ELR (cell line): ENCODE data around the gene HS3ST5.
"Not testable (repeated sequence)": the region's sequence is repeated elsewhere in the genome, so short reads cannot be mapped to it uniquely, and the experiment has no call there.

ENCODE experiments used
- DNase-seq: peaks from one replicate; pipeline ENCODE4 v3.0.0-alpha.2; 2015; ENCODE audit warnings: low read depth

HS3ST5 gene

DNA sequence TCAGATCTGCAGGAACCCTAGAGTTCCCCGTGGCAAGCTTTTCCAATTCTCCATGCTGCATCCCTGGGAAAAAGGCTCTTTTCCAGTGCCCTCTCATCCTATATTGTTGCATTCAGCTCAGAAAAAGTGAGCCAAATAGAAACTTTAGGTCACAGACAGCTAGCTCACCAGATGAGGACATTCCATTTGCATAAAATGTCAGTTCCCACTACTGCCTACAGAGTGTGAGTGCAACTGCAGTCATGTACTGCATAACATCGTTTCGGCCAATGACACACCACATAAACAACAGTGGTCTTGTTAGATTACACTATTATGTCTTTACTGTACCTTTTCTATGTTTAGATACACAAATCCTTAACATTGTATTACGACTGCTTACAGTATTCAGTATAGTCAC, 8.6 kb downstream of the HS3ST5 start:
- DNase-seq, result no peak

DNA sequence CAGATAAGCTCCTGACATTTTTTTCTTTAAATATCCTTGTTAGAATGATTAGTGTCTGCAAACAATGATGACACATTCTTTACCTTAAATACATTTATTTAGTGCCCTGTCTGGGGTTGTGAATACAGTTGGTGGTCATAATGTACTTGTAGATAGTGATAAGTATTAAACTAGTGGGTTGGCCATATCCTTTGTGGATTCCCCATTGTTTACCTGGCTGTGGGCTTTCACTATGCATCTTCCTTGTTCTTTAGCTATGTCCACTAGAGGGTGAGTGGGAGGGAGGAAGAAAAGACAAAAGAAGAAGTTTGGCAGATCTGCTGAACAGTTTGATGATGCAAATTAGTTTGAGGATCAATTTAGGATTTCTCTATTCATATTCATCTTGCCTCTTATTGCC, 15.7 kb downstream of the HS3ST5 start:
- no peak for DNase-seq

DNA sequence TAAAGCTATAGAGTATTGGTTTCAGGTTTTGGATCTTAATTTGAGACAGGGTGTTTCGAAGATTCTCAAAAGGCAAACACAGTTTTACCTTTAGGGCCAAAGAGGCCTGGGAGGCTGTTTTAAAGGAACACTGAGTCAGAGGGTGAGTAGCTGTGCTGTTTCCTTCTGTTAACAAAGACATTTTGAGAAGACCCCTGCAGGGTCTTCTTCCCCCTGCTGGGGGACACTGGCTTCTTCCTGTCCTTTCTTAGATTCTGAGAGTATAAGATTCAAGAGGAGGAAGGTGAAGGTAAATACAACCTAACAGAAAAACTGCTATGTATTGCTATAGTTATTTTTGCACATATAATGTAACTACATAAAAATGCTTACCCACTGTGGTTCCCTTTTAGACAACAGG, 19.0 kb downstream of the HS3ST5 start:
- no peak for DNase-seq

DNA sequence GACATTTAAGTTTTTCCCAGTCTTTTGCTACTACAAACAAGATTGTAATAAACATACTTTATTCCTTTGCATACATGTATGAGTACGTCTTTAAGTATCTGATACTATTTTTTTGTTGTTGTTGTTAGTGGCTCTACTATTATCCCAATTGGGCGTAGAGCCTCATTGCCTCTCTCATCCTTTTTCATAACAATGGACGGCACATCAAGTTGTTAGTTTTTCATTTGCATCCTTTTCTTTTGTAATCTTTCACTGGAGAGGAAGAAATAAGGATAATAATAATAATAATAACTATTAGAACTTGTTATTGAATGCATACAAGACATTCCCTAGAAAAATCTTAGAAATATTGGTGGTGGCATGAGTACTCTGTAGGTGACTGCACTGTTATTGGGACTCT, 23.1 kb downstream of the HS3ST5 start:
- no peak for DNase-seq

DNA sequence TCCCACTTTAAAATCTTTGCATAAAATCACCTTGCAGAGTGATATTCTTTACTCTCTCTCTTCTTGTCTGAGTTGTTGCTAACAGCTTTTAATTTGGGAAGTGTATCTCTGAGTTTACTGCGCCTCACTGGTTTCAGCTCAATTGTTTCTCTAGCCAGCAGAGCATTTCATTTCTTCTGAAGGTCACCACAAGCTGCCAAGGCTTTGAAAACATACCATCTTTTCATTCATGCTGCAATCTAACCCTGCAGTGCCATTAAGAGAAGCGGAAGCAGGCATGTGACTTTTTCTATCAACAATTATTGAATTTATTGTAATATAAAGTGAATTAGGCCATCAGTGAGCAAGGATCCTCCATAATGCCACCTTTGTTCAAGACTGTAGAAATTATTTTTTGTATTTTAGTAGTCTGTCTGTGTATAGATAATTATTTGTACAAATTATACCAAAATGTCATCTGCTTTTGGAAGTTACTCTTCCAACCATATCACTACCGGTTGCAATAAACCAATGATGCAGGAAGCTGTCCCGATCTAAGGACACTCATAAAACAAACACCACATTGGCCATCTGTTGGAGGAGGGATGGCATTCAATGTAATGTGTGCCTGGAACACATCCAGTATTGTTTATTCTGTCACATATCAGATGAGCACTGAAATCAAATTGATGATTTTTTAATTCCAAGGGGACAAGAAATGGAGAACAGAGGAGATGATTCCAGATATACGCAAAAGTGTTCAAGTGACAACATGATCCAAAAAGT, 26.8 kb downstream of the HS3ST5 start:
- no peak for DNase-seq

DNA sequence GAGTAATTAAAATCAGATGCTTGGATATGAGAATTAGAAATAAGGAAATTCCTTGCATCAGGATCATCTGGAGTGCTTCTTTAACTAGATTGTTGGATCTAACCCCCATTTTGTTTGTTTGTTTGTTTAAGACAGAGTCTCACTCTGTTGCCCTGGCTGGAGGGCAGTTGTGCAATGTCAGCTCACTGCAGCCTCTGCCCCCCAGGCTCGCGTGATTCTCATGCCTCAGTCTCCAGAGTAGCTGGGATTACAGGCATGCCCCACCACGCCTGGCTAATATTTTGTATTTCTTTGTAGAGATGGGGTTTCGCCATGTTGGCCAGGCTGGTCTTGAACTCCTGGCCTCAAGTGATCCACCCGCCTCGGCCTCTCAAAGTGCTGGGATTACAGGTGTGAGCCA, 29.0 kb downstream of the HS3ST5 start:
- DNase-seq, result not testable (repeated sequence)

DNA sequence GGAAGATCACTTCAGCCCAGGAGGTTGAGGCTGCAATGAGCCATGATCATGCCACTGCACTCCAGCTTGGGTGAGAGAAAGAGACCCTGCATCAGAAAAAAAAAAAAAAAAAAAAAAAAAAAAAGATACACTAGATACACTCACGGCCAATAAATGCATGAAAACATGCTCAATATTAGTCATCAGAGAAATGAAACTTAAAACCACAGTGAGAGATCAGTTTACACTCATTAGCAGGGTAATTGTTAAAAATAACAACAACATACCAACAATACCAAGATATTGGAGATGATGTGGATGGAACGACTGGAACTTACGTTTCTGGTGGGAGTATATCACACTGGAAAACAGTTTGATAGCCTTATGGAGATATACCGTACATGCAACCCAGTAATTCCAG, 29.9 kb downstream of the HS3ST5 start:
- DNase-seq, result peak; percentile 2

DNA sequence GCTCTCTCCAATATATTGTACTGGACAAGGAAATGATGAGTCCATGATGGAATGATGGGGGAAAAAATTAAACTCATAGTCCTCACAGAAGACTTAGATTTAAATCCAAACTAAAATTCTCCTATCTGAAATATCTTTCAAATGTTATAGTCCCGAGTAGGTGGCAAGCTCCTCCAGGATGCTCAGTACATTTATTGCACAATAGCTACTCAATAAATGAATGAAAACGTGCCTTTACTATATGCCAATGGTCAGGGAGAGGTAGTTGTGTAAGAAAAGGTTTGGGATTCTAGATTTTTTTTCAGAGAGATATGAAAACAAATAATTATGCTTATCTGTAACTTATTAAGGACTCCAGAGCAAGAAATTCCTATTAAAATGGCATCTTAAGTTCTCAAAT, 32.8 kb downstream of the HS3ST5 start:
- DNase-seq, result no peak

DNA sequence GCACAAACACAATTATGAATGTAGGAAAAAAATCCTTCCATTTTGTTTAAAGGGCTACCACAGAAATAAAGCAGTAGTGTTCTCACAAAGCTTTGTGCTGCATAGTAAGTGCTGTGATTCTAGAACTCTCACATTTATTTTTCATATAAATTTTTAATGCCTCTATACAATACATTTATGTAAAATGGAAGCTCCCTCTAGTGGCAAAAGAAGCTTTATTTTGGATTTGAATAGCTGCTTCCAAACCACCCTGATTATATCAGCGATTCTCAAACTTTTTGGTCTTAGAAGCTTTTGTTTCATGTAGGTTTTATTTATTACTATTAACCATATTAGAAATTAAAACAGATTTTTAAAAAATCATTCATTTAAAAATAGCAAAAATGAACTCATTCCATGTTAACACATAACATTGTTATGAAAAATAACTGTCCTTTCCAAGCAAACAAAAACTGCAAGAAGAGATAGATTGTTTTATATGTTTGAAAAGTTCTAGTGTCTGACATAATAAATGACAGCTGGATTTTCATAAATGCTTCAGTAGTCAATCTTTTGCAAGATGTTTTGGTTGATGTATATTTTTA, 38.4 kb downstream of the HS3ST5 start:
- DNase-seq, result peak; percentile 55

DNA sequence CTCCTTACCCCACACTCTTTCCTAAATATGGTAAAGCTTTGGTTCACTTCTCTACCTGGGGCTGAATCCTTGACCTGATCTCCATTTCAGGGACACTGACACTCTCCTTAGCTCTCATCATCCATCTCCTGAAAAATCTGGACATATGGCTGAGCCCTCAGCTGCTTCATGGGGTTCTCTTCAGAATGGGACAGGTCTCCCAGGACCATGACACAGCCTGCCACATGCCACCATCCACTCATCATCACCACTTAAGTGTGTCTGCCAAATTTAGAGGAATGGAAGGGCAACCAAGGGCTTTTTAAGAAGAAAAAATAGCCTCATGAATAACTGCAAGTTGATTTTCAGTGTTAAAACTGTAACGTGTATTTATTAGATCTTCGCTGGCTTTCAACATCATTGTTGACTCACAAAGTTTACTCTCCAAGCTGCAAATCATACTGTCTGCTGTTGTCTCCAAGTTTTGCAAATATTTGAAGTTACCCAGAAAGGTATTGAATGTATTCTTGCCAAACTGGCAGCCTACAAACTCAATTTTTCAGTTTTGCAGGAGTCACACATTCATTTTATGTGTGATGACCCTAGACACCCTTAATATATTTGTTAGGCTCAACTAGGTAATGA, 41.1 kb downstream of the HS3ST5 start:
- no peak for DNase-seq

DNA sequence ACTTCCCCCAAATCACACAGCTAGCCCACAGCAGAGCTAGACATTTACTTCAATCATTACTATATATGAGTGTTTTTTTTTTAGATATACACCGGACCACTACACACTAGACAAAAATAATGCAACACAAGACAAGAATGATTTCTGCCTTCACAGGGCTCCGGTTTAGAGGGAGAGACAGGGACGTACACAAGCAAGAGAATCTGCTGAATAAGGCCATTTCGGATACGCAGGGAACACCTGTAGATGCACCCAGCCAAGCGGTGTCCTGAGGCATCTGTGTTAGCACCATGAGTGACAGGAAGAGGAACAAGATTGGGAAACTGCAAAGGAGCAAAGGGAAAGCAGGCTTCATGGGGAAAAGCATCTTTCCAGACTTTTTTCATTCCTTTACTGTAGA, 45.7 kb downstream of the HS3ST5 start:
- DNase-seq, result no peak

DNA sequence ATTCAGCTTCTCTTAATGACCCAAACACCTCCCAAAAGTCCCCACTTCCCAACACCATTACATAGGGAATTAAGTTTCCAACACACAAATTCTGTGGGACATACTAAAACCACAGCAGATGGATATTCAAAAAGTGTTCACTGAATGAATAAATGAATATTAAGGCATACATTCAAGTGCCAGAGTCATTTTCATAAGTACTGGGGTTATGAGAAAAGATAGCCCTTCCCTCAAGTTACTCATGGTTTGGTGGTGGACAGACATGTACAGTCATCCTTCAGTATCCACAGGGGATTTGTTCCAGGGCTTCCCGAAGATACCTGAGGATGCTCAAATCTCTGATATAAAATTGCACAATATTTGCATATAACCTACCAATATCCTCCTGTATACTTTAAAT, 50.4 kb downstream of the HS3ST5 start:
- no peak for DNase-seq

DNA sequence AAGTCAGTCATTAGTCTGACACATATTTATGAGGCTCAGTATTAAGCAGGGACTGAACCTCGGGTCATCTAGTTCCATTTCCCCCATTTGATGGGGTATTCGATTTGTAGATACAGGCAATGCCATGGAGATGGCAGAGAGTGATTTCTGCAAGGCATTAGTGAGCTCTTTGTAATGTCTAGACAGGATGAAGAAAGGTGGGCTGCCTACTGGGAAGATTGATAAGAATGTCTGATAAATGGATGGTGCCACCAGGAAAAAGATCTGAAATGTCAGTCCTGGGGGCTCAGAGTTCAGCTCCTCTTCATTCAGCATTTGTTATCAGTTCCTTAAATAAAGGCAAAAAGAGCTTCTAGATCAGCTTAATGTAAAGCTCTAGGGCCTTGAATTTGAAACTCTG, 51.4 kb downstream of the HS3ST5 start:
- DNase-seq, result no peak

DNA sequence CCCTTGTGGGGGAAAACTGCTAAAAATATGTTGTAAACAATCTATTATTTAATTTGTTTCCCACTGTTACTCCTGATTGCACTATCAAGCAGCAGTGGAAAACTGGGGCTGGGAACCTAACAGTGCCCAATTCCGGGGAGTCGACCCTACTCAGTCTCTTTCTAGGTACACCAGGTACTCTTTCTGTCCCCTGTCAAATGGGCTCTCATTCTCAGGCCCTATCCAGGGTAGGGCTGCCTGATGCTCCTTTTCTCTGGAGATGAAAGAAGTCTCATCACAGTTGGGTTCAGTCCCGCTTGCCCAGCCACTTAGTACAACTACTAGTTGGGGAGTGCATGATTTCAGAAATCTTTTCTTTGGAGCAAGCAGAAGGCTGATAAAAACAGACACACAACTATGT, 52.0 kb downstream of the HS3ST5 start:
- no peak for DNase-seq

DNA sequence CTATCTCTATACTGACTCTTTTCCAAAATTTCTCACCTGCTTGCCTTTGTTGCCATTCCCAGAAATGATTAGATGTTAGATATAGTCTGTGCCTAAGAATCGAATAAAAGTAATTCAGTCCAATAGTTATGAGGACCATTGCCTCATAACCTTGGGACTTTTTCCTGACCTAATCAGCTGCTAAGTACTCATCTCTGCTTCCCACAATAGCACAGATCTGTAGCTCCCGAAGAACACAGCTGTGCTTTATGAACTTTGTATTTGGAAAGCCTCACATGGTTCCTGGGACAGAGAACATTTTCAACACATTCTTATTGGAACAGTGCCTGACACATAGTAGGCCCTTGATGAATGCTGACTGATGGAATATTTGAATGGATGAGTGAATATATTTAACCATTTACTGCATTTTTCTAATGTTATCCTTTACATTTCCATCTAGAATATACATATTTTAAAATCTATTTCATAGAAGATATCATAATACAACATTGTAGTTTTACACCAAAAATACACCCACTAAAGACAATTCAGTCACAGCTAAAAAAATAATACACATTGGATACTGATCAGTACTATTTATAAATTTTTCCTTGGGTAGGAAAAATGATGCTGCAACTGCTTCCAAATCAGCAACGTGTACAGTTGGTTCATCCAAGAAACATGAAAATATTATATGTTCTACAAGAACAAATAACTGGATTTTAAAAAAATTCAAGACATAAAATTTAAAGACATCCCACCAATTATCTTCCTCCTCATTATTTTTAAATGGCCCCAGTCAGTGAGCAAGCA, 53.9 kb downstream of the HS3ST5 start:
- DNase-seq, result no peak

DNA sequence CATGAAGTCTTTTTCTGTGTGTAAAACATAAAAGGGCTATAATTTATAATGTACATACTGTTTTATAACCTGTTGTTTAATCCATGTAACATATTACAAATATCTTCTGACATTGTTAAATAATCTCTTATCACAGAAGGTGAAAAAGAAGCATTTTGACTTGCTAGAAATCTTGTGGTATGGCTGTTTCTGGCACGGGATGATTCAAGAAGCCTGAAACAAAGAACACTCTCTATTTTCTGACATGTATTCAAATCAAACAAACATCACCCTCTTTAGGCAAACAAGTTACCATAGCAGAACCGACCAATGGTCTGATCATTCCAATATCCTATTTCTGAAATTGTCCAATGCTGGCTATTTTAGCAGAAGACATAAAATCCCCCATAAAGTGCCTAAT, 55.4 kb downstream of the HS3ST5 start:
- no peak for DNase-seq

DNA sequence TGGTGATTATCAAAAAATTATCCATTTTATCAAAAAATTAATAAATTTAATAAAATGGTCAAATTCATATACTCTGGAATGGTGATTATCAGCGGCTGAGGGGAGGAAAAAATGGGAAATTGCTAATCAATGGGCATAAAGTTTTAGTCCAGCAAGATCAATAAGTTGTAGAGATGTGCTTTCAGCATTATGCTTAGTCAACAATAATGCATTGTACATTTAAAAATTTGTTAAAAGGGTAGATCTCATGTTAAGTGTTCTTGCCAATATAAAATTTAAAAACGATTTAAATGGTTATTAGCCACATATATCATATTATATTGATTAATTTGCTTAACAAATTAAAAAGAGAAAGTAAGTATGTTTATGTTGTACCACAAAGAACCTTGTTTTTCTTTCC, 56.6 kb downstream of the HS3ST5 start:
- DNase-seq, result no peak

DNA sequence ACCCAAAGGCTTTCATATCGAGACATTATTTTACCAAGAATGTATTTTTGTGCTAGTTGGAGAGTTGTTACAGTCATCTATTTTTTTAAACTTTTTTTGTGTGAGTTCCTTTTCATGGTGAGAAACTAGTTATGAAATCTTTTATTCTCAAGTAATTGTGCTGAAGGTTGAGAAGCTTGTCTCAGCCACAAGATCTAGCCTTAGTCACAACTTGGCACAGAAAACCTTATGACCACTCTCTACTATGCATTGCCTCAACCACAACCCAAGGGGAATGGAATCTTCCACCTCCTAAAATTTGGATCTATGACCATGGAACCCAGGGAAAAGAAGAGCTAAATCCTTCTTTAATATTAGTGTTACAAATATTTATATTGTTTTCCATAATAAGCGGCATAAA, 58.5 kb downstream of the HS3ST5 start:
- no peak for DNase-seq

DNA sequence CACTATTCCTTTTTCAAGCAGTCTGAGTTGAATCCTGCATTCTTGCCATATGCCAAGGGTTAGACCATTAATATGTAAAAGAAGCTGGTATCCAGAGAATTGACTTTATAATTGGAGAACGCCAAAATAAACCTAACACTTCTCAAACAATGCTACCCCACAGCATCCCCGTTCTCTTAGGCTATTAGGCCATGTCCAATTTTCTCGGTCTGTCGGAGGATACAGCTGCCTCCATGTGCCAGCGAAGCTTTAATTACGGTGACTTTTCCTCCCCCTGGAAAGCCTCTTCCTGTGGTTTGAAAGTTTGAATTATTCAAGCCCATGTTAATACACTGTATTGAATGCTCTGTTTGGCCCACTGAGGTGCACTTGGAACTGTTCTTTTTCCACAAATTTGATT, 60.5 kb downstream of the HS3ST5 start:
- DNase-seq, result no peak

DNA sequence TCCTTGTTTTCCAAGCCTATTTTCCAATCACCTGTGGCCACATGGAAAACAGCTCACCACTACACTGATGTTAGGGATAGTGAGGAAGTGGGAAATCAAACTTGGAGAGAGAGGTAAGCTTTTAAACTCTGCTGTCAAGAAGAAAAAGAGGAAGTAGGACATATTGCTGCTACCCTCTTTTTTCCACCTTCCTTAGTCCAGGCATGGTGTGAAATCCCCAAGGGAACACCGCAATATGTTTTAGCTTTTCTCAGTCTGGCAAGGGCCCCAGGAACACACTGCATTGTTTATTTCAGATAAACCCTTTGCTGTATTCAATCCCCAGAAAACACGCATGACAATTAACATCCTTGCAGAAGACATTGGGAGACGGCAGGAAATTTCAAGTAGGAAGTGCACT, 61.3 kb downstream of the HS3ST5 start:
- DNase-seq, result no peak

DNA sequence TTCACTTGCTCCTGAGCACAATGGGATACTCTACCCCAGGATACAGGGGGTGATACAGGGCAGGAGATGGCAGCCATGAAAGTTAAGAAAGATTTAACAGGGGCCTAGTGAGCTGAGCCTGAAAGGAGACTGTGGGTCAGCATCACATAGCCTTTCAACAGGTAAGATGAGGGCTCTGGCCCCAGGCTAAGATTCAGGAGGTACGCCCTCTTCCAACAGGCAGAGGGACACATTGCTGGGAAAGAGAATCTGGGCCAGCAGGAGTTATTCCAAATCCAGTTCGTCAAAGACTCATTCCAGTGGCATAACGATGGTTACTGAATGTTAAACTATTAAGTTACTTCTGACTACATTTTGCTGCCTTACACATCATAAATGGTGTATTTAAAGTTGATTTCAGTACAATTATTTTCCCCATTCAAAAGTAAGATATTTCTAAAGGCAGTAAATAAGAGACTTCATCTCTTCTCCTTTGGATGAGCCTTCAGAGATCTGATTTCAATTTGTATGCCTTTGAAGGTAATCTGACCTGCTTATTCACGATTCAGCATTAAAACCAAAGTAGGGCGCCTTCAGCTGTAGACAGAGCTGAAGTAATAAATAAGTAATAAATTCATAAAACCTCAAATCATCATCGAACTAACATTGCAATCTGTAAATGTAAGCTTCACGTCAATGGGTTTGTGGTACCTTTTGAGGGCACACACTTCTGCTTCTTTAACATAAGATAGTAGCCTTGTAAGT, 62.4 kb downstream of the HS3ST5 start:
- no peak for DNase-seq

DNA sequence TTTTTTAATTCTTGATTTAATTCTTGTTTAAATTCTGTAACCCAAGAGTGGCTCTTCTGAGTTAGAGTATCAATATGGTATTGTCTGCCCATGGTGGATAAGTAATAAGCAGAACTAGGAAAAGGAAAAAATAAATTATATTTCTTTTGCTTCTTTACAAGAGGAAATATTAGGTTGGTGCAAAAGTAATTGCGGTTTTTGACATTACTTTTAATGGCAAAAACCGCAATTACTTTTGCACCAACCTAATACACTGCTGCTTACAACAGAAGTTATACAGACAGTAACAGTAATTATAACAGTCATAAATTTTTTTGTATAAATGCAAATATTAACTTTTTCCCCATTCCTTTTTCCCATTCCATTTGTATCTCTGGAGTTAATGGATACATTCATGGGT, 65.6 kb downstream of the HS3ST5 start:
- no peak for DNase-seq
